IPS-15b (cell line): ENCODE data around the gene NDUFS4.
"Not testable (repeated sequence)": the region's sequence is repeated elsewhere in the genome, so short reads cannot be mapped to it uniquely, and the experiment has no call there.

Experiments used
- H3K27me3 ChIP-seq: one replicate; pipeline ENCODE4 v1.6.1; 2013; ENCODE audit warnings: low read length; ENCODE audit not compliant: control insufficient read depth, insufficient read depth
- H3K36me3 ChIP-seq: one replicate; pipeline ENCODE4 v1.6.1; 2013; ENCODE audit warnings: low read length; ENCODE audit not compliant: control insufficient read depth, insufficient read depth
- H3K4me1 ChIP-seq: one replicate; pipeline ENCODE4 v1.6.1; 2013; ENCODE audit warnings: mild to moderate bottlenecking, low read length; ENCODE audit not compliant: control insufficient read depth, insufficient read depth
- H3K4me3 ChIP-seq: one replicate; pipeline ENCODE4 v1.5.1; 2013; ENCODE audit warnings: low read depth, low read length
- H3K9ac ChIP-seq: one replicate; pipeline ENCODE4 v1.6.1; 2013; ENCODE audit warnings: low read depth, mild to moderate bottlenecking, low read length
- H3K9me3 ChIP-seq: one replicate; pipeline ENCODE4 v1.6.1; 2013; ENCODE audit warnings: mild to moderate bottlenecking, low read length; ENCODE audit not compliant: control insufficient read depth, insufficient read depth

The NDUFS4 gene

DNA sequence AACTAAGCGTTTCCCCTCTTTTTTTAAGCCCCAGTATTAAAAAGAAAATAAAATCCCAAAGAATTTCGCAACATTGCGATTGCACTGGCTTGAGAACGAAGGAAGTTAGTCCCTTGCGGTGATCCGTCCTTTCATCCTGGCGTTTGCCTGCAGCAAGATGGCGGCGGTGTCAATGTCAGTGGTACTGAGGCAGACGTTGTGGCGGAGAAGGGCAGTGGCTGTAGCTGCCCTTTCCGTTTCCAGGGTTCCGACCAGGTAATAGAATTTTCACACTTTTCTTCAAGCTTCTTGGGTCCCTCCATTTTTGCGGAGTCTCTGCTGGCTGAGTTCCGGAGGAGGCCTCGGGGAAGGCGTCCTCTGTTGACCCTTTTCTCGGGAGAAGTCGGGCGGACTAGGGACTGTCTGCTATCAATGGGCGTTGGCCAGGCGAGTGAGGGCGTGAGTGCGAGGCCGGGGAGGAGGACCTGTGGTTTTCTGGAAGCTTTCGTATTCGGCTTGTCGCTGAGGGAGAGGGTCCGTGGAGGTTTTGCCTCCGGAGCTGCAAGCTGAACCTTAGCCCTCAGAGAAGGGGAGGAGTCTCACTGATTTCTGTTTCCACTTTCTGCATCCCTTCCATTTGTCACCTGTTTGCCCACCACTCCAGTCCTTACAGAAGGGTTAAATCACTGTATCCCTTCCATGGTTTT lies at the start of gene NDUFS4:
Gene NDUFS4 (plus strand): TSS at position 134 of the 686 bp plus-strand sequence. CDS start 24 bp downstream, at position 158.
- H3K4me3 ChIP-seq: peak within 1 kb of the TSS; percentile 81

GRCh38 chr5:53512539-53512938 lies 47.9 kb upstream of the NDUFS4 start:
- H3K4me1 ChIP-seq: no peaks in the 10 kb centered on the region
- H3K27me3 ChIP-seq: no peaks in the 10 kb centered on the region
- no peaks in the 10 kb centered on the region for H3K36me3 ChIP-seq
- peaks cover 7% of the 10 kb centered on the region for H3K9me3 ChIP-seq
- no peak overlapping the region for H3K4me3 ChIP-seq
- H3K9ac ChIP-seq: no peak overlapping the region

More for the DNA sequence above, at the start of gene NDUFS4:
- Histone ChIP-seq H3K9me3 (no peaks in the 10 kb centered on the region), H3K27me3 (no peaks in the 10 kb centered on the region), H3K4me1 (no peaks in the 10 kb centered on the region), H3K36me3 (no peaks in the 10 kb centered on the region), H3K9ac (peak within 1 kb of the TSS; percentile 48)

- Histone ChIP-seq H3K4me1 (no peaks in the 10 kb centered on the region), H3K4me3 (no peak overlapping the region), H3K9ac (no peak overlapping the region), H3K36me3 (no peaks in the 10 kb centered on the region), H3K9me3 (no peaks in the 10 kb centered on the region), H3K27me3 (no peaks in the 10 kb centered on the region)
These were observed 44.5 kb upstream of the NDUFS4 start for GRCh38 chr5:53515988-53516387.

DNA sequence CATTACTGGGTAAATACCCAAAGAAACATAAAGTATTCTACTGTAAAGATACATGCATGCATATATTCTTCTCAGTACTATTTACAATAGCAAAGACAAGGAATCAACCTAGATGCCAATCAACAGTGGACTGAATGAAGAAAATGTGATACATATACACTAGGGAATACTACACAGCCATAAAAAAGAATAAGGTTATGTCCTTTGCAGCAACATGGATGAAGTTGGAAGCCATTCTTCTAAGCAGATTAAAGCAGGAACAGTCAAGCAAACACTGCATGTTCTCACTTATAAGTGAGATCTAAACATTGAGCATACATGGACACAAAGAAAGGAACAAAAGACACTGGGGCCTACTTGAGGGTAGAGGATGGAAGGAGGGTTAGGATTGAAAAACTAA lies 39.6 kb upstream of the NDUFS4 start:
- no peak overlapping the region for H3K4me3 ChIP-seq
- H3K9ac ChIP-seq: no peak overlapping the region
- H3K27me3 ChIP-seq: no peaks in the 10 kb centered on the region

DNA sequence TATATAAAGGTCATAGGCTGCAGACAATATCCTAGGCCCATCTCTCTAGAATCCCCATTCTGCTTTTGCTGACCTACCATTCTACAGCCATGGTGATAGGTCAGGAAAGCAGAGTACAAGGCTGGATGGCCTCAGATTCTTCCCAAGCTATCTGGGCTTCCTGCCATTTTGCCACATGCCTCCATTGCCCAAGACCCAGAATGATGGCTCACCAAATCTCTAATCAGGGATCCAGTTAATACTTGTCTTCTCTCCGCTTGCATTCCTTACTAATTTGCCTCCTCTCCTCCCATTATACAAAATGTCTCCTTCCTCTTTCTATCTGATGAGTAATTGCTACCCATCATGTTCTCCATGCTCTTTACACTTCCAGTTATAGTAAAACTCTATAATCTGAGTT lies 22.7 kb upstream of the NDUFS4 start:
- Histone ChIP-seq H3K27me3 (no peaks in the 10 kb centered on the region), H3K36me3 (no peaks in the 10 kb centered on the region), H3K9me3 (no peaks in the 10 kb centered on the region), H3K9ac (no peak overlapping the region), H3K4me1 (peaks cover 3% of the 10 kb centered on the region), H3K4me3 (no peak overlapping the region)

More for the DNA sequence above, 39.6 kb upstream of the NDUFS4 start:
- Histone ChIP-seq H3K36me3 (no peaks in the 10 kb centered on the region), H3K9me3 (no peaks in the 10 kb centered on the region), H3K4me1 (no peaks in the 10 kb centered on the region)

- H3K36me3 ChIP-seq, H3K27me3 ChIP-seq, H3K9ac ChIP-seq, H3K4me3 ChIP-seq, H3K9me3 ChIP-seq: not testable (repeated sequence)
- H3K4me1 ChIP-seq: peaks cover 23% of the 10 kb centered on the region
These were observed 19.7 kb upstream of the NDUFS4 start for GRCh38 chr5:53540739-53541138.

GRCh38 chr5:53541859-53542258 lies 18.6 kb upstream of the NDUFS4 start:
- Histone ChIP-seq H3K4me3 (no peak overlapping the region), H3K36me3 (no peaks in the 10 kb centered on the region), H3K4me1 (peaks cover 29% of the 10 kb centered on the region), H3K27me3 (no peaks in the 10 kb centered on the region), H3K9me3 (no peaks in the 10 kb centered on the region), H3K9ac (no peak overlapping the region)

- H3K4me3 ChIP-seq: no peak overlapping the region
- H3K36me3 ChIP-seq: no peaks in the 10 kb centered on the region
- peaks cover 30% of the 10 kb centered on the region for H3K4me1 ChIP-seq
- H3K9ac ChIP-seq: no peak overlapping the region
- no peaks in the 10 kb centered on the region for H3K9me3 ChIP-seq
- H3K27me3 ChIP-seq: no peaks in the 10 kb centered on the region
These were observed 17.5 kb upstream of the NDUFS4 start for GRCh38 chr5:53542926-53543325.

GRCh38 chr5:53543401-53543800 lies 17.0 kb upstream of the NDUFS4 start:
- H3K4me1 ChIP-seq: peaks cover 30% of the 10 kb centered on the region
- no peaks in the 10 kb centered on the region for H3K27me3 ChIP-seq
- no peak overlapping the region for H3K9ac ChIP-seq
- H3K9me3 ChIP-seq: no peaks in the 10 kb centered on the region
- no peaks in the 10 kb centered on the region for H3K36me3 ChIP-seq
- H3K4me3 ChIP-seq: no peak overlapping the region

DNA sequence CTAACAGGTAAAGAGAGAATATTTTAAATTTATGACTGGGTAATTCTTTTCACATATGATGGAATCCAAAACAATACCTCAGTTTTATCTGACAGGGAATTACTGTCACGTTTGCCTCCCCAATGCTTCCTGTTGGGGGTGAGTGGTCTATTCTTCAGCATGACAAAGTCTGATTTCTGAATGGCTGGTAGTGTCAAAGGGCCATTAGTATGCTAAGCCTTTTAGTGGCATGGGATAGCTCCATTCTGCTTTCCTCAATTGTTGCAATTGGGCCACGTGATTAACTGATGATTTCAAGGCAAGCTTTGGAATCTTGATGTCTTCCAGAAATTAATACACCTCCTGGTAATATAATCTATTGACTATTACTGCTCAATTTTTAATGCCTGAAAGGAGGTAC lies 14.7 kb upstream of the NDUFS4 start:
- Histone ChIP-seq H3K9ac (no peak overlapping the region), H3K4me1 (peaks cover 30% of the 10 kb centered on the region), H3K4me3 (no peak overlapping the region), H3K36me3 (no peaks in the 10 kb centered on the region), H3K27me3 (no peaks in the 10 kb centered on the region), H3K9me3 (no peaks in the 10 kb centered on the region)

DNA sequence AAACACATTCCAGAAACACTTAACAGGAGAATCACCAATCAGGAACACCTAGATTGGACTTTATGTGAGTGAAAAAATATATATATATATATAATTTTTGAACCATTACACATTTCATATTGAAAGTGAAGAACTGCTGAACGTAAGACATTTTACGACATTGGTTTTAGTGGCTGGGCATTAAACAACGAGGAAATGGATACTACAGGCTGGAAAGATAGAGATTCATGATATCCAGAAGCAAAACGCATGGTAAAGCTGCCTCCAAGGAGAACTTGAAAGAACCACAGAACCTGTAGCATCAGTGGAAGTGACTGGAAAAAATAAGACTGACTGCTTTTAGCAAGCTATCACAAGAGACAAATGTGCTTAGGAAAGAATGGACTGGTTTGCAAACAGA lies 13.2 kb upstream of the NDUFS4 start:
- no peak overlapping the region for H3K4me3 ChIP-seq
- H3K4me1 ChIP-seq: peaks cover 27% of the 10 kb centered on the region
- no peaks in the 10 kb centered on the region for H3K9me3 ChIP-seq
- H3K9ac ChIP-seq: no peak overlapping the region
- no peaks in the 10 kb centered on the region for H3K27me3 ChIP-seq
- H3K36me3 ChIP-seq: no peaks in the 10 kb centered on the region

DNA sequence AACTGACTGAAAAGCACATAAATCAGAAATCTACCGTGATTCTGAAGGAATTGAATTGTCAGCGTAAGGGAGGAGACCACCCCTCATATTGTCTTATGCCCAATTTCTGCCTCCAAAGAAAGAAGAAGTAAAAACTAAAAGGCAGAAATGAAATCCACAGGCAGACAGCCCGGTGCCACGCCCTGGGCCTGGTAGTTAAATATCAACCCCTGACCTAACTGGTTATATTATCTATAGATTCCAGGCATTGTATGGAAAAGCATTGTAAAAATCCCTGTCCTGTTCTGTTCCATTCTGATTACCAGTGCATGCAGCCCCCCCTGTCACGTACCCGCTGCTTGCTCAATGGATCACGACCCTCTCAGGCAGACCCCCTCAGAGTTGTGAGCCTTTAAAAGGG lies 11.9 kb upstream of the NDUFS4 start:
- not testable (repeated sequence) for H3K27me3 ChIP-seq, H3K9me3 ChIP-seq, H3K9ac ChIP-seq, H3K4me3 ChIP-seq, H3K36me3 ChIP-seq
- H3K4me1 ChIP-seq: peaks cover 20% of the 10 kb centered on the region
